BLaER1 treated with 17β-estradiol and CSF1 and Interleukin-3, amounts not matched to agents 10 nM and 100 nM (cell line): Measurements from ENCODE around the gene ZNF628.
A peak's percentile ranks its signal among the peaks of the same experiment; 100 is the strongest.

Experiments
- H3K27ac ChIP-seq, 11 experiments: shearing (Covaris generic); formaldehyde crosslinking; 2 replicates each; pipeline ENCODE4 v1.8.1; 2022
- H3K27me3 ChIP-seq, 11 experiments: shearing (Covaris generic); formaldehyde crosslinking; 2 replicates each; pipeline ENCODE4 v1.8.1; 2022
- H3K36me3 ChIP-seq, 11 experiments: shearing (Covaris generic); formaldehyde crosslinking; 2 replicates each; pipeline ENCODE4 v1.8.1; 2022
- H3K4me1 ChIP-seq, 10 experiments: shearing (Covaris generic); formaldehyde crosslinking; 2 replicates each; pipeline ENCODE4 v1.8.1; 2022
- H3K4me2 ChIP-seq, 11 experiments: shearing (Covaris generic); formaldehyde crosslinking; 2 replicates each; pipeline ENCODE4 v1.8.1; 2022
- H3K4me3 ChIP-seq, 10 experiments: shearing (Covaris generic); formaldehyde crosslinking; 2 replicates each; pipeline ENCODE4 v1.8.1; 2022
- H3K9ac ChIP-seq, 11 experiments: shearing (Covaris generic); formaldehyde crosslinking; 2 replicates each; pipeline ENCODE4 v1.8.1; 2022
- H3K9me3 ChIP-seq, 11 experiments: shearing (Covaris generic); formaldehyde crosslinking; replicated peaks in 1 of 11; 2 replicates each; pipeline ENCODE4 v1.8.1; 2022
- H4K20me1 ChIP-seq, 11 experiments: shearing (Covaris generic); formaldehyde crosslinking; 2 replicates each; pipeline ENCODE4 v1.8.1; 2022
- Cebpa-rat ChIP-seq, 11 experiments: shearing (Covaris generic); IDR thresholded peaks; 2 replicates each; pipeline ENCODE4 v1.8.1; 2022

ZNF628 gene

GRCh38 chr19:55529636-55530234 lies 53.3 kb downstream of the ZNF628 start:
- Histone ChIP-seq H4K20me1 (no peaks in the 10 kb centered on the region), H3K36me3 (no peaks in the 10 kb centered on the region), H3K4me2 (peak overlapping the region in 4 of 11 experiments; percentile 7 to 40 (median 22); a peak in 7 of 22 replicates), H3K4me3 (no peak overlapping the region), H3K27ac (no peak overlapping the region), H3K4me1 (peaks cover 0 to 22% (median 13%) of the 10 kb centered on the region in 10 experiments; a peak in 9 of 20 replicates), H3K9me3 (0 out of 22 replicates have a peak, but pooled peaks cover 0 to 4% (median 0%) of the 10 kb centered on the region in 11 experiments), H3K27me3 (no peaks in the 10 kb centered on the region), H3K9ac (no peak overlapping the region; a peak in 1 of 22 replicates)
- no peak for TF ChIP-seq Cebpa-rat (IDR thresholded peaks at IDR 0.05)

- Histone ChIP-seq H3K9ac (no peak overlapping the region), H3K4me3 (no peak overlapping the region), H4K20me1 (no peaks in the 10 kb centered on the region), H3K4me1 (peaks cover 7 to 22% (median 15%) of the 10 kb centered on the region in 10 experiments; a peak in 14 of 20 replicates), H3K4me2 (peak overlapping the region in 3 of 11 experiments; percentile 18 to 37 (median 33); a peak in 5 of 22 replicates), H3K36me3 (no peaks in the 10 kb centered on the region), H3K27ac (no peak overlapping the region), H3K9me3 (0 out of 22 replicates have a peak, but pooled peaks cover 0 to 4% (median 0%) of the 10 kb centered on the region in 11 experiments), H3K27me3 (no peaks in the 10 kb centered on the region)
- no peak for TF ChIP-seq Cebpa-rat (IDR thresholded peaks at IDR 0.05)
These were observed 54.6 kb downstream of the ZNF628 start for GRCh38 chr19:55530996-55531395.
